Loucy (cell line): ENCODE results near the gene GRPR.

Experiments
- H2AFZ ChIP-seq: fragments of 200-600 bp; sonication (generic); 2 replicates; pipeline ENCODE4 v1.6.0; 2016; ENCODE audit warnings: antibody characterized with exemption, mild to moderate bottlenecking, low read length, moderate library complexity
- H3F3A ChIP-seq: fragments of 200-600 bp; 2 replicates; pipeline ENCODE4 v1.6.0; 2016; ENCODE audit warnings: antibody characterized with exemption, low read depth, mild to moderate bottlenecking
- H3K27me3 ChIP-seq: fragments of 200-600 bp; sonication (generic); 2 replicates; pipeline ENCODE4 v1.6.1; 2014; ENCODE audit warnings: low read length, mild to moderate bottlenecking; ENCODE audit not compliant: insufficient read depth, poor library complexity, severe bottlenecking
- H3K36me3 ChIP-seq: fragments of 200-600 bp; sonication (generic); 2 replicates; pipeline ENCODE4 v1.6.1; 2016; ENCODE audit warnings: low read length; ENCODE audit not compliant: insufficient read depth
- H3K4me1 ChIP-seq: fragments of 200-600 bp; sonication (generic); 2 replicates; pipeline ENCODE4 v1.5.1; 2014; ENCODE audit warnings: low read length, mild to moderate bottlenecking; ENCODE audit not compliant: insufficient read depth, poor library complexity, severe bottlenecking
- H3K4me2 ChIP-seq: fragments of 200-600 bp; sonication (generic); 2 replicates; pipeline ENCODE4 v1.6.0; 2014; ENCODE audit warnings: antibody characterized with exemption, low read length, low read depth, mild to moderate bottlenecking; ENCODE audit not compliant: poor library complexity, severe bottlenecking
- H3K4me3 ChIP-seq: fragments of 200-600 bp; sonication (generic); 2 replicates; pipeline ENCODE4 v1.5.1; 2014; ENCODE audit warnings: low read length, mild to moderate bottlenecking, mixed read lengths; ENCODE audit not compliant: poor library complexity, severe bottlenecking
- H3K79me2 ChIP-seq: fragments of 200-600 bp; sonication (generic); 2 replicates; pipeline ENCODE4 v1.6.1; 2014; ENCODE audit warnings: low read length; ENCODE audit not compliant: insufficient read depth
- H3K9ac ChIP-seq: fragments of 200-600 bp; sonication (generic); 2 replicates; pipeline ENCODE4 v1.6.0; 2014; ENCODE audit warnings: mild to moderate bottlenecking, low read depth, low read length, moderate library complexity; ENCODE audit not compliant: poor library complexity, severe bottlenecking
- H3K9me2 ChIP-seq: fragments of 200-600 bp; sonication (generic); replicated peaks from 2 replicates; pipeline ENCODE4 v1.6.1; 2016; ENCODE audit warnings: low read depth, low read length, mixed read lengths
- H3K9me3 ChIP-seq: fragments of 200-600 bp; sonication (generic); 2 replicates; pipeline ENCODE4 v1.6.1; 2014; ENCODE audit warnings: mild to moderate bottlenecking, antibody characterized with exemption, low read length, low read depth; ENCODE audit not compliant: insufficient read depth
- H4K20me1 ChIP-seq: fragments of 200-600 bp; sonication (generic); 2 replicates; pipeline ENCODE4 v1.6.0; 2014; ENCODE audit warnings: antibody characterized with exemption, low read length, mild to moderate bottlenecking; ENCODE audit not compliant: insufficient read depth, poor library complexity, severe bottlenecking
- CTCF ChIP-seq: fragments of 200-600 bp; sonication (generic); conservative IDR thresholded peaks from 2 replicates; pipeline ENCODE4 v1.5.1; 2014; ENCODE audit warnings: mild to moderate bottlenecking, antibody characterized with exemption, low read length
- EZH2phosphoT487 ChIP-seq: fragments of 200-600 bp; IDR thresholded peaks from 2 replicates; pipeline ENCODE4 v1.6.1; 2018; ENCODE audit warnings: antibody characterized with exemption, mild to moderate bottlenecking, moderate library complexity, borderline replicate concordance

Gene GRPR

GRCh38 chrX:16140448-16140847 lies 17.1 kb downstream of the GRPR start:
- no peak overlapping the region for H3K4me3 ChIP-seq
- no peaks in the 10 kb centered on the region for H3K4me1 ChIP-seq
- H3K9ac ChIP-seq, result no peak overlapping the region
- no peaks in the 10 kb centered on the region for H3K9me2 ChIP-seq
- H3F3A ChIP-seq, result no peaks in the 10 kb centered on the region
- H3K36me3 ChIP-seq, result no peaks in the 10 kb centered on the region
- H4K20me1 ChIP-seq, result no peaks in the 10 kb centered on the region
- no peak for TF ChIP-seq CTCF
- TF ChIP-seq EZH2phosphoT487, result no peak
- no peak overlapping the region for H3K4me2 ChIP-seq
- no peaks in the 10 kb centered on the region for H3K9me3 ChIP-seq
- no peaks in the 10 kb centered on the region for H3K27me3 ChIP-seq
- H3K79me2 ChIP-seq, result no peaks in the 10 kb centered on the region
- no peak overlapping the region for H2AFZ ChIP-seq

- Histone ChIP-seq H3K4me2 (no peak overlapping the region), H3K9me3 (no peaks in the 10 kb centered on the region), H3K9me2 (no peaks in the 10 kb centered on the region), H2AFZ (no peak overlapping the region), H3K9ac (no peak overlapping the region), H3K4me3 (no peak overlapping the region), H4K20me1 (no peaks in the 10 kb centered on the region), H3K79me2 (no peaks in the 10 kb centered on the region), H3K27me3 (no peaks in the 10 kb centered on the region), H3F3A (no peaks in the 10 kb centered on the region), H3K4me1 (no peaks in the 10 kb centered on the region), H3K36me3 (no peaks in the 10 kb centered on the region)
- TF ChIP-seq CTCF (no peak), EZH2phosphoT487 (no peak)
Measured at GRCh38 chrX:16140983-16141382, 17.6 kb downstream of the GRPR start.

- no peaks in the 10 kb centered on the region for H3K4me1 ChIP-seq
- no peaks in the 10 kb centered on the region for H3K9me3 ChIP-seq
- no peak overlapping the region for H3K4me3 ChIP-seq
- no peaks in the 10 kb centered on the region for H4K20me1 ChIP-seq
- H3K79me2 ChIP-seq, result no peaks in the 10 kb centered on the region
- no peaks in the 10 kb centered on the region for H3K9me2 ChIP-seq
- no peak overlapping the region for H2AFZ ChIP-seq
- H3K4me2 ChIP-seq, result no peak overlapping the region
- TF ChIP-seq EZH2phosphoT487, result no peak
- TF ChIP-seq CTCF, result no peak
- no peak overlapping the region for H3K9ac ChIP-seq
- H3K36me3 ChIP-seq, result no peaks in the 10 kb centered on the region
- no peaks in the 10 kb centered on the region for H3K27me3 ChIP-seq
- H3F3A ChIP-seq, result no peaks in the 10 kb centered on the region
Measured at GRCh38 chrX:16141422-16142245, 18.3 kb downstream of the GRPR start.
